K562 (cell line): Measurements from ENCODE around the gene PREX1. TPM values are rescaled to one million over a fixed set of nuclear protein-coding genes. Genes with fewer than 3 reads are reported as not detected.
A peak's percentile ranks its signal among the peaks of the same experiment; 100 is the strongest.

Experiments
- ATAC-seq: fragments of 200-7000 bp; cut with Tn5 transposase; 3 replicates; pipeline ENCODE4 v1.9.1; 2020; ENCODE audit warnings: moderate library complexity
- BruUV-seq: library from RNA; stranded (reverse); fragments of 400-500 nt; replicated peaks from 2 replicates; lab custom pipeline; 2021; lab: Mats Ljungman, UMichigan
- CTCF ChIA-PET: fragments of 300-600 bp; formaldehyde crosslinking; extraction: SDS; loops from one replicate; lab custom pipeline; 2021; ENCODE audit warnings: low intra/inter-chr PET ratio; lab: Yijun Ruan, JAX
- POLR2A ChIA-PET: fragments of 300-600, 350-650 bp; sonication (Branson Sonifier 250); formaldehyde crosslinking; extraction: SDS; loops from one replicate; lab custom pipeline; 2021; ENCODE audit warnings: antibody characterized with exemption, inconsistent platforms; lab: Yijun Ruan, JAX
- DNase-seq, 4 experiments: peaks; one replicate each; pipeline versions ENCODE4 v3.0.0 to v3.0.0-alpha.2; 2011 to 2018; ENCODE audit warnings: low spot score in 3 of 4, mixed read lengths in 3 of 4; ENCODE audit errors: extremely low read depth in 1 of 4
- FAIRE-seq: peaks from 2 replicates; lab custom pipeline; 2011; peaks lifted over from hg19 to GRCh38; lab: Jason Lieb, UNC
- H2AFZ ChIP-seq: 2 replicates; pipeline ENCODE4 v1.6.0; 2011; ENCODE audit warnings: low read depth, low read length, control low read depth, inconsistent platforms
- H3K27ac ChIP-seq: fragments of 200-600 bp; 3 replicates; pipeline ENCODE4 v1.8.0; 2011; ENCODE audit warnings: low read depth, mild to moderate bottlenecking, control low read depth, inconsistent platforms, low read length, moderate library complexity, mixed read lengths; ENCODE audit errors: extremely low read depth
- H3K27me3 ChIP-seq, 2 experiments: fragments of 300-600 bp in 1 of 2; 2 replicates in 1 of 2; 3 replicates in 1 of 2; pipeline versions ENCODE4 v1.6.0 to v1.8.0; 2011; ENCODE audit warnings: inconsistent platforms in 2 of 2, low read length in 2 of 2, mild to moderate bottlenecking in 1 of 2, mixed read lengths in 1 of 2, moderate library complexity in 1 of 2; ENCODE audit not compliant: control insufficient read depth in 2 of 2, insufficient read depth in 2 of 2
- H3K36me3 ChIP-seq: fragments of 300-600 bp; 3 replicates; pipeline ENCODE4 v1.8.0; 2011; ENCODE audit warnings: mild to moderate bottlenecking, low read length, inconsistent platforms; ENCODE audit not compliant: control insufficient read depth, insufficient read depth
- H3K4me1 ChIP-seq, 2 experiments: fragments of 200-600 bp in 1 of 2; replicated peaks in 1 of 2; 2 replicates in 1 of 2; 3 replicates in 1 of 2; pipeline versions ENCODE4 v1.5.1 to v1.8.0; 2011; ENCODE audit warnings: inconsistent platforms in 2 of 2, low read length in 2 of 2, mild to moderate bottlenecking in 1 of 2, mixed read lengths in 1 of 2, moderate library complexity in 1 of 2; ENCODE audit not compliant: control insufficient read depth in 2 of 2, insufficient read depth in 2 of 2
- H3K4me2 ChIP-seq: 2 replicates; pipeline ENCODE4 v1.6.1; 2011; ENCODE audit warnings: low read length, control low read depth, inconsistent platforms, mixed read lengths; ENCODE audit not compliant: insufficient read depth
- H3K4me3 ChIP-seq: fragments of 200-600 bp; sonication (generic), shearing (Covaris generic); 2 replicates; pipeline ENCODE4 v1.5.1; 2016; ENCODE audit warnings: control low read depth, inconsistent platforms
- H3K79me2 ChIP-seq: fragments of 200-600 bp; 3 replicates; pipeline ENCODE4 v1.8.0; 2011; ENCODE audit warnings: low read length, inconsistent platforms; ENCODE audit not compliant: control insufficient read depth, insufficient read depth
- H3K9ac ChIP-seq, 2 experiments: 2 replicates each; pipeline versions ENCODE4 v1.6.0 to v1.6.1; 2011; ENCODE audit warnings: low read depth in 2 of 2, low read length in 2 of 2, control low read depth in 1 of 2, inconsistent platforms in 1 of 2, mild to moderate bottlenecking in 1 of 2, mixed read lengths in 1 of 2; ENCODE audit not compliant: insufficient read depth in 1 of 2
- H3K9me1 ChIP-seq: one replicate; pipeline ENCODE4 v1.6.0; 2011; ENCODE audit warnings: inconsistent platforms, mild to moderate bottlenecking, low read length, moderate library complexity; ENCODE audit not compliant: control insufficient read depth, insufficient read depth
- H3K9me3 ChIP-seq: replicated peaks from 2 replicates; pipeline ENCODE4 v1.5.1; 2011; ENCODE audit warnings: low read depth, low read length, inconsistent platforms; ENCODE audit not compliant: control insufficient read depth, insufficient read depth
- H4K20me1 ChIP-seq: replicated peaks from 2 replicates; pipeline ENCODE4 v1.6.1; 2011; ENCODE audit warnings: low read length, inconsistent platforms, mixed read lengths; ENCODE audit not compliant: control insufficient read depth, insufficient read depth
- C11orf30 ChIP-seq: fragments of 450-650 bp; IDR thresholded peaks from 2 replicates; pipeline ENCODE4 v1.6.1; 2016; ENCODE audit warnings: low read depth, mild to moderate bottlenecking
- CEBPB ChIP-seq: fragments of 450-650 bp; IDR thresholded peaks from 2 replicates; pipeline ENCODE4 v1.6.1; 2016; ENCODE audit warnings: missing genetic modification characterization, missing compliant biosample characterization
- CREBBP ChIP-seq: IDR thresholded peaks from one replicate; pipeline ENCODE4 v1.6.1; 2012; ENCODE audit warnings: low read depth, mild to moderate bottlenecking, control low read depth, inconsistent platforms, low read length
- GATAD2B ChIP-seq: fragments of 450-650 bp; IDR thresholded peaks from 2 replicates; pipeline ENCODE4 v1.6.1; 2017; ENCODE audit warnings: mild to moderate bottlenecking, borderline replicate concordance
- HEY1 ChIP-seq: fragments of 250-450 bp; sonication (Bioruptor Pico); IDR thresholded peaks from 2 replicates; pipeline ENCODE4 v1.5.0; 2020; ENCODE audit warnings: mild to moderate bottlenecking, moderate library complexity, borderline replicate concordance
- MIER1 ChIP-seq: fragments of 450-650 bp; IDR thresholded peaks from 2 replicates; pipeline ENCODE4 v1.6.1; 2016; ENCODE audit warnings: antibody characterized with exemption, mild to moderate bottlenecking, low read depth
- NFIX ChIP-seq: fragments of 250-450 bp; sonication (Bioruptor Pico); IDR thresholded peaks from 2 replicates; pipeline ENCODE4 v1.4.0; 2020; ENCODE audit warnings: low read depth, mild to moderate bottlenecking, moderate library complexity
- PHF21A ChIP-seq: fragments of 450-650 bp; IDR thresholded peaks from 2 replicates; pipeline ENCODE4 v1.6.1; 2017; ENCODE audit warnings: low read depth, borderline replicate concordance
- SMAD1 ChIP-seq: fragments of 150-350 bp; IDR thresholded peaks from 2 replicates; pipeline ENCODE4 v1.6.1; 2014; ENCODE audit warnings: low read length, low read depth; ENCODE audit not compliant: partially characterized antibody
- TCF3 ChIP-seq: sonication (generic); formaldehyde crosslinking; IDR thresholded peaks from 2 replicates; pipeline ENCODE4 v1.4.0; 2020; ENCODE audit warnings: mild to moderate bottlenecking, missing genetic modification reagents
- ZNF174 ChIP-seq: fragments of 250-450 bp; sonication (Bioruptor Pico); IDR thresholded peaks from 2 replicates; pipeline ENCODE4 v1.4.0; 2020; ENCODE audit warnings: mild to moderate bottlenecking
- ZNF232 ChIP-seq: sonication (generic); formaldehyde crosslinking; IDR thresholded peaks from 2 replicates; pipeline ENCODE4 v1.8.0; 2022; ENCODE audit warnings: mild to moderate bottlenecking, missing genetic modification reagents
- ZNF431 ChIP-seq: sonication (generic); formaldehyde crosslinking; IDR thresholded peaks from 2 replicates; pipeline ENCODE4 v1.8.0; 2022; ENCODE audit warnings: mild to moderate bottlenecking, missing genetic modification reagents
- ZNF444 ChIP-seq: fragments of 250-450 bp; sonication (Bioruptor Pico); IDR thresholded peaks from 2 replicates; pipeline ENCODE4 v1.4.0; 2020; ENCODE audit warnings: mild to moderate bottlenecking, moderate library complexity
- WGBS: fragments of 100-300 bp; shearing (Covaris generic); methylation state at CpG from one replicate; pipeline ENCODE4 v1.1.6; 2016; ENCODE audit warnings: low coverage, mixed read lengths; ENCODE audit not compliant: insufficient coverage; ENCODE audit errors: missing lambda C conversion rate; 5-methylcytosine and 5-hydroxymethylcytosine counted together
- in situ Hi-C: fragments of 300-500 bp; cut with MboI; formaldehyde crosslinking; loops from 4 replicates; pipeline ENCODE4 v1.15.0; 2018; ENCODE audit warnings: inconsistent platforms, mixed read lengths
- intact Hi-C: fragments of 100-400 bp; cut with micrococcal nuclease; formaldehyde crosslinking; loops from 2 replicates; pipeline ENCODE4 v1.14.2; 2022
- polyA plus RNA-seq, 8 experiments: library from polyadenylated mRNA; depleted of rRNA in 4 of 8; stranded (reverse) in 5 of 8; unstranded in 3 of 8; fragments of >200 nt; fragmentation: Nextera tagmentation in 2 of 8; fragmentation: Illumina TruSeq in 1 of 8; extraction: Ambion mirVana in 2 of 8; extraction: Trizol in 1 of 8; gene quantifications; 2 replicates each; pipeline versions ENCODE4 v1.2.1 to v1.2.3, GENCODE V29; 2011 to 2014; ENCODE audit warnings: inconsistent platforms in 1 of 8, missing spikeins in 1 of 8
- total RNA-seq, 7 experiments: library from RNA; depleted of rRNA in 6 of 7; stranded (reverse); fragments of >200 nt in 6 of 7; fragmentation: Illumina TruSeq in 2 of 7; extraction: Trizol in 2 of 7; gene quantifications; 2 replicates each; pipeline versions ENCODE4 v1.2.1 to v1.2.3, GENCODE V29; 2011 to 2021; ENCODE audit warnings: low replicate concordance in 1 of 7
- TF ChIP-seq, protein P1 (sequence below): conservative IDR thresholded peaks from 2 replicates; pipeline ENCODE4 v1.6.1; 2011; ENCODE audit warnings: low read depth, mild to moderate bottlenecking, low read length; ENCODE audit not compliant: control insufficient read depth
- TF ChIP-seq, protein P2 (sequence below): fragments of 250-450 bp; sonication (Bioruptor Pico); IDR thresholded peaks from 2 replicates; pipeline ENCODE4 v1.4.0; 2020

PREX1 gene
- total and polyA plus RNA-seq, 9 of the 15 experiments (the other 6 are each of a cell fraction or from before 2014, with no cell fraction given), result 0.37 to 10.4 (median 4.8) TPM

DNA sequence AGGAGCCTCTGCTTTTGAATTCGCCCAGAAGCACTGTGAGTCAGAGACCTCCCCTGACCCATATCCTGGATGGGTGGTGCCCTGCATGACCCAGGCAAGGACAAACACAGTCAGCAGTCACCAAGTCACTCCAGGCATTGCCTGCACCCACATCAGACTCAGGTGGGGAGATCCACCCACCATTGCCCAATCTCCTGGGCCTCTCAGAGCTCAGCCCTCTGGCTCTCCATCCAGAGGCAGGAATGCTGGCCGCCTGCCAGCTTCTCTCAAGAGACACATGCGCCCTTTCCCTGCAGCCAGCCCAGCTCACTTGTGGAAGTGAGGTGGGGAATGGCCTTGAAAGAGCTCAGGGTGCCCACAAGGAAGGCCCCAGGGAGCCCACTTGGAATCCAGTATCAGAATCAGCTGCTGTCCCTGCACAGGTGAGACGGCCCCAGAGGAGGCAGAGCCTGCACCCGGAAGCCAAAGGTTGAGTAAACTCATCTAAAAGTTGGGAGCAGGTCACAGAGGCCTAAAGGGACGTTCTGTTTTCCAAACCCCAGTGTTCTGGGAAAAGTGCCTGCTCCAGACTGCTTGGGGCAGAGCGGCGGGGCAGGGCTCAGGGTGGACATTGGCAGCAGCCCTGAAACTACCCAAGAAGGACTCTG is 129.8 kb downstream of the PREX1 start:
- Histone ChIP-seq H3K9ac (peak overlapping the region in 1 of 2 experiments; percentile 69; a peak in 2 of 4 replicates), H3K79me2 (no peaks in the 10 kb centered on the region), H3K36me3 (no peaks in the 10 kb centered on the region), H3K4me1 (peaks cover under 1 to 6% of the 10 kb centered on the region in 2 experiments; a peak in 2 of 5 replicates), H3K27me3 (no peaks in the 10 kb centered on the region; a peak in 1 of 5 replicates), H3K9me1 (peaks cover 2% of the 10 kb centered on the region), H3K9me3 (no peaks in the 10 kb centered on the region), H3K27ac (no peak overlapping the region), H2AFZ (peak overlapping the region; percentile 77; the same call in 1 of the 2 replicates), H3K4me2 (no peak overlapping the region), H4K20me1 (no peaks in the 10 kb centered on the region), H3K4me3 (no peak overlapping the region)
- intact Hi-C loops (loop anchor here (2.0 kb wide), 1 partner anchor 41 kb away; no protein-coding TSS in a partner anchor), in situ Hi-C loops (no loop called here)
- no TSS peak for BruUV-seq
- DNase-seq (peak in 2 of 4 experiments; percentile 20 to 25), ATAC-seq (no peak), FAIRE-seq (no peak)
- WGBS, result 63% methylated on average over 8 of the region's 8 CpGs
- CTCF ChIA-PET, result interaction anchor here (0.8 kb wide), 1 partner anchor 40 kb away, joined by 3 read pairs; no protein-coding TSS in a partner anchor
- POLR2A ChIA-PET, result interaction anchor here (1.1 to 1.2 kb wide), 2 partner anchors 15 to 35 kb away, joined by 3 read pairs; no protein-coding TSS in a partner anchor
- TF ChIP-seq, protein P1, sequence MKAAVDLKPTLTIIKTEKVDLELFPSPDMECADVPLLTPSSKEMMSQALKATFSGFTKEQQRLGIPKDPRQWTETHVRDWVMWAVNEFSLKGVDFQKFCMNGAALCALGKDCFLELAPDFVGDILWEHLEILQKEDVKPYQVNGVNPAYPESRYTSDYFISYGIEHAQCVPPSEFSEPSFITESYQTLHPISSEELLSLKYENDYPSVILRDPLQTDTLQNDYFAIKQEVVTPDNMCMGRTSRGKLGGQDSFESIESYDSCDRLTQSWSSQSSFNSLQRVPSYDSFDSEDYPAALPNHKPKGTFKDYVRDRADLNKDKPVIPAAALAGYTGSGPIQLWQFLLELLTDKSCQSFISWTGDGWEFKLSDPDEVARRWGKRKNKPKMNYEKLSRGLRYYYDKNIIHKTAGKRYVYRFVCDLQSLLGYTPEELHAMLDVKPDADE, result no peak
- TF ChIP-seq ZNF431, result no peak
- TF ChIP-seq ZNF444 (CRISPR knock-in tag), result no peak
- TF ChIP-seq CEBPB (tag), result 0 out of 2 replicates have a peak, but pooled peaks have one; percentile 9
- no peak for TF ChIP-seq SMAD1
- TF ChIP-seq TCF3 (CRISPR knock-in tag), result no peak
- TF ChIP-seq GATAD2B, result no peak
- TF ChIP-seq HEY1, result no peak
- no peak for TF ChIP-seq CREBBP
- TF ChIP-seq PHF21A, result no peak
- no peak for TF ChIP-seq MIER1
- no peak for TF ChIP-seq C11orf30
- TF ChIP-seq, protein P2, sequence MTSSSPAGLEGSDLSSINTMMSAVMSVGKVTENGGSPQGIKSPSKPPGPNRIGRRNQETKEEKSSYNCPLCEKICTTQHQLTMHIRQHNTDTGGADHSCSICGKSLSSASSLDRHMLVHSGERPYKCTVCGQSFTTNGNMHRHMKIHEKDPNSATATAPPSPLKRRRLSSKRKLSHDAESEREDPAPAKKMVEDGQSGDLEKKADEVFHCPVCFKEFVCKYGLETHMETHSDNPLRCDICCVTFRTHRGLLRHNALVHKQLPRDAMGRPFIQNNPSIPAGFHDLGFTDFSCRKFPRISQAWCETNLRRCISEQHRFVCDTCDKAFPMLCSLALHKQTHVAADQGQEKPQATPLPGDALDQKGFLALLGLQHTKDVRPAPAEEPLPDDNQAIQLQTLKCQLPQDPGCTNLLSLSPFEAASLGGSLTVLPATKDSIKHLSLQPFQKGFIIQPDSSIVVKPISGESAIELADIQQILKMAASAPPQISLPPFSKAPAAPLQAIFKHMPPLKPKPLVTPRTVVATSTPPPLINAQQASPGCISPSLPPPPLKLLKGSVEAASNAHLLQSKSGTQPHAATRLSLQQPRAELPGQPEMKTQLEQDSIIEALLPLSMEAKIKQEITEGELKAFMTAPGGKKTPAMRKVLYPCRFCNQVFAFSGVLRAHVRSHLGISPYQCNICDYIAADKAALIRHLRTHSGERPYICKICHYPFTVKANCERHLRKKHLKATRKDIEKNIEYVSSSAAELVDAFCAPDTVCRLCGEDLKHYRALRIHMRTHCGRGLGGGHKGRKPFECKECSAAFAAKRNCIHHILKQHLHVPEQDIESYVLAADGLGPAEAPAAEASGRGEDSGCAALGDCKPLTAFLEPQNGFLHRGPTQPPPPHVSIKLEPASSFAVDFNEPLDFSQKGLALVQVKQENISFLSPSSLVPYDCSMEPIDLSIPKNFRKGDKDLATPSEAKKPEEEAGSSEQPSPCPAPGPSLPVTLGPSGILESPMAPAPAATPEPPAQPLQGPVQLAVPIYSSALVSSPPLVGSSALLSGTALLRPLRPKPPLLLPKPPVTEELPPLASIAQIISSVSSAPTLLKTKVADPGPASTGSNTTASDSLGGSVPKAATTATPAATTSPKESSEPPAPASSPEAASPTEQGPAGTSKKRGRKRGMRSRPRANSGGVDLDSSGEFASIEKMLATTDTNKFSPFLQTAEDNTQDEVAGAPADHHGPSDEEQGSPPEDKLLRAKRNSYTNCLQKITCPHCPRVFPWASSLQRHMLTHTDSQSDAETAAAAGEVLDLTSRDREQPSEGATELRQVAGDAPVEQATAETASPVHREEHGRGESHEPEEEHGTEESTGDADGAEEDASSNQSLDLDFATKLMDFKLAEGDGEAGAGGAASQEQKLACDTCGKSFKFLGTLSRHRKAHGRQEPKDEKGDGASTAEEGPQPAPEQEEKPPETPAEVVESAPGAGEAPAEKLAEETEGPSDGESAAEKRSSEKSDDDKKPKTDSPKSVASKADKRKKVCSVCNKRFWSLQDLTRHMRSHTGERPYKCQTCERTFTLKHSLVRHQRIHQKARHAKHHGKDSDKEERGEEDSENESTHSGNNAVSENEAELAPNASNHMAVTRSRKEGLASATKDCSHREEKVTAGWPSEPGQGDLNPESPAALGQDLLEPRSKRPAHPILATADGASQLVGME, result no peak
- TF ChIP-seq ZNF174, result no peak
- TF ChIP-seq ZNF232 (CRISPR knock-in tag), result no peak
- 0 out of 2 replicates have a peak, but pooled peaks have one; percentile 2 for TF ChIP-seq NFIX (CRISPR knock-in tag)
